ENCODE measurements around the gene CREB3.

Gene CREB3

DNA sequence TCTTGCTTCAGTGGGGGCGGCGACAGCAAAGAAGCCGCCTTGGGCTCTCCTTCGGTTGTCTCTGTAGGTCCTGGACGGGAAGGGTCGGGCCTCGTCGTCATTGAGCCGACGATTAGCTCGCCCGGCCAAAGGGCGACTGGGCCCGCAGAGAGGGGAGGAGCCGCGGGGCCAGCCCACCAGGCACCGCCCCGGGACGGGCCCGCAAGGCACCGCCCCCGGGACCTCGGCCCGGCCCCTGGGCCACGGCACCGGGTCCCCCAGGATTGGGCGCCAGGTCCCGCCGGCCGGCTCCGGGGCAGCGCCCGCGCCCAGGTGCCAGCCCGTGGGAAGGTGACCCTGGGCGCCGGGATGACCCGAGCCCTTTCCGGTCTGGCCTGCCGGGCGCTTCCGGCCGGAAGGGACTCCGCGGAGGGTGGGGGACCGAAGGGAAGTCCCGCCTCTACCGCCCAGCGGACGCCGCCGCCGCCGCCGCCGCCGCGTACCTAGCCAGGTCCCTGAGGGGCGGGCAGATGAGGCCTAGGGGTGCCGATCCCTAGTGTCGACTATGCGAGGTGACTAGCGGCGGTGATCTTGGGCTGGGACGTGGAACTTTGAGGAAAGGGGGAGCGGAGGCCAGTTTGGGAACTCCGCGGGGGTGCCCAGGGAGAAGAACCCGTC is 16.5 kb downstream of the CREB3 start, which contains the start of the genes GBA2 and RGP1:
GBA2 (minus strand) TSS at position 371 of the 657 bp plus-strand sequence. CDS start 524 bp downstream, outside the sequence.
RGP1 (plus strand) TSS at position 430 of the 657 bp plus-strand sequence. CDS start 469 bp downstream, outside the sequence.
- in situ Hi-C loops (cut with HindIII; ENCODE audit: low pct_unique_long_range_greater_than_20kb, low sequenced_read_pairs) = no loop called here
- no peak for TF ChIP-seq JUND (IDR thresholded peaks at IDR 0.05; ENCODE audit: low read depth)
- peak; percentile 25 to 81 for DNase-seq (ENCODE audit: low read depth in 1 of 2, low spot score in 1 of 2)

- in situ Hi-C loops (cut with HindIII; ENCODE audit: low pct_unique_long_range_greater_than_20kb, low sequenced_read_pairs) = no loop called here
- no peak for DNase-seq (ENCODE audit: low read depth in 1 of 2, low spot score in 1 of 2)
- TF ChIP-seq JUND (IDR thresholded peaks at IDR 0.05; ENCODE audit: low read depth) = no peak
Observed at GRCh38 chr9:35749515-35750255, 17.2 kb downstream of the CREB3 start.

DNA sequence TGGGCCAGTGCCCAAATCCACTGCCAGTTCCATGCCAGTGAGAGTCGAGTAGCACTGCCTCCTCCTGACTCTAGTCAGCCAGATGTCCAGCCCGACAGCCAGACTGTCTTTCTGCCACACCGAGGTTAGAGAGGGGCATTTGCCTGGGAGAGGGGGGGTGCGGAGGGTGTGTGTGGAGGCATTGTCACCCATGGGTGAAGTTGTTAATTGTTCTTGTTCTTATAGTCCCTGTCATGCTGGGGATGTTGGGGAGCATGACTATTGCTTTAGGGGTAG is 17.7 kb downstream of the CREB3 start:
- no peak for TF ChIP-seq JUND (IDR thresholded peaks at IDR 0.05; ENCODE audit: low read depth)
- DNase-seq (ENCODE audit: low read depth in 1 of 2, low spot score in 1 of 2) = no peak
- in situ Hi-C loops (cut with HindIII; ENCODE audit: low pct_unique_long_range_greater_than_20kb, low sequenced_read_pairs) = no loop called here

GRCh38 chr9:35753466-35753865 is 21.0 kb downstream of the CREB3 start:
- DNase-seq (ENCODE audit: low read depth in 1 of 2, low spot score in 1 of 2) = no peak
- in situ Hi-C loops (cut with HindIII; ENCODE audit: low pct_unique_long_range_greater_than_20kb, low sequenced_read_pairs) = no loop called here
- no peak for TF ChIP-seq JUND (IDR thresholded peaks at IDR 0.05; ENCODE audit: low read depth)

GRCh38 chr9:35754264-35754663 is 21.8 kb downstream of the CREB3 start, which contains the start of gene MSMP:
Gene MSMP, minus strand, starts transcription at chr9:35754276. Its CDS starts 147 bp downstream, at chr9:35754129.
- no peak for DNase-seq (ENCODE audit: low read depth in 1 of 2, low spot score in 1 of 2)
- no peak for TF ChIP-seq JUND (IDR thresholded peaks at IDR 0.05; ENCODE audit: low read depth)
- in situ Hi-C loops (cut with HindIII; ENCODE audit: low pct_unique_long_range_greater_than_20kb, low sequenced_read_pairs) = no loop called here

DNA sequence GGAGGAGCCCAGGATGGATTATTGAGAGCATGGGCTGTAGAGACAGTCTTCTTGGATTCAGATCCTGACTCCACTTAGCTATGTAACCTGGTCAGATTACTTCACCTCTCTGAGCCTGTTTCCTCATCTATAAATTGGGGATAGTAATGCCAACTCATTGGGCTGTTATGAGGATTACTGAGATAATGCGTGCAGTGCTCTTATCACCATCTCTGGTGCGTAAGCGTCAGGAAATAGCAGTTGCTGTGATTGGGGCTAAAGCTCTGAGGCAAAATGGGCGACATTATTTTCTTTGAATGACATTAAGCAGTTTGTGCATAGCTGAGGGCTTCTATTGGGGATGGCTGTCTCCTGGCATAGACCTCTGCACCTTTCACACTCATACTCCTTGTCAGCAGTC is 22.6 kb downstream of the CREB3 start:
- no peak for DNase-seq (ENCODE audit: low read depth in 1 of 2, low spot score in 1 of 2)
- no peak for TF ChIP-seq JUND (IDR thresholded peaks at IDR 0.05; ENCODE audit: low read depth)
- in situ Hi-C loops (cut with HindIII; ENCODE audit: low pct_unique_long_range_greater_than_20kb, low sequenced_read_pairs) = no loop called here

GRCh38 chr9:35756275-35757225 is 24.1 kb downstream of the CREB3 start:
- in situ Hi-C loops (cut with HindIII; ENCODE audit: low pct_unique_long_range_greater_than_20kb, low sequenced_read_pairs) = no loop called here
- no peak for DNase-seq (ENCODE audit: low read depth in 1 of 2, low spot score in 1 of 2)
- TF ChIP-seq JUND (IDR thresholded peaks at IDR 0.05; ENCODE audit: low read depth) = no peak

GRCh38 chr9:35757226-35757891 is 24.9 kb downstream of the CREB3 start:
- in situ Hi-C loops (cut with HindIII; ENCODE audit: low pct_unique_long_range_greater_than_20kb, low sequenced_read_pairs) = no loop called here
- no peak for DNase-seq (ENCODE audit: low read depth in 1 of 2, low spot score in 1 of 2)
- TF ChIP-seq JUND (IDR thresholded peaks at IDR 0.05; ENCODE audit: low read depth) = no peak

DNA sequence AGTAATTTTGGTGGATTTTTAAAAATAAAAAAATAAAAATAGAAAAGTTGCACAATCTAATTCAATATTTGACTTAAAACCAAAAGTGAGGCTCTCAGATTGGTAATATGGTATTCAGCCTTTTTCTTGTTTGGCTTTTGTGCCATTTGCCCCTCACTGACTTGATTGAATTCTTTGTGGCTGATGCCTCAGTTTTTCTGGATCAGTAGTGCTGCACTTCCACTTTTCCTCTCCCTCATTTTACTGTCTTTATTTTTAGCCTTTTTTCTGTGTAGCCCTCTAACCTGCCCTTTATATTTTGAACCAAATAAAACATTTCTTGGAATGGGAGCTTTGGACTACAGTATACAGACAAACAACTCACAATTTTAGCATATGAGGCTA is 25.4 kb downstream of the CREB3 start:
- TF ChIP-seq JUND (IDR thresholded peaks at IDR 0.05; ENCODE audit: low read depth) = no peak
- in situ Hi-C loops (cut with HindIII; ENCODE audit: low pct_unique_long_range_greater_than_20kb, low sequenced_read_pairs) = no loop called here
- DNase-seq (ENCODE audit: low read depth in 1 of 2, low spot score in 1 of 2) = no peak

DNA sequence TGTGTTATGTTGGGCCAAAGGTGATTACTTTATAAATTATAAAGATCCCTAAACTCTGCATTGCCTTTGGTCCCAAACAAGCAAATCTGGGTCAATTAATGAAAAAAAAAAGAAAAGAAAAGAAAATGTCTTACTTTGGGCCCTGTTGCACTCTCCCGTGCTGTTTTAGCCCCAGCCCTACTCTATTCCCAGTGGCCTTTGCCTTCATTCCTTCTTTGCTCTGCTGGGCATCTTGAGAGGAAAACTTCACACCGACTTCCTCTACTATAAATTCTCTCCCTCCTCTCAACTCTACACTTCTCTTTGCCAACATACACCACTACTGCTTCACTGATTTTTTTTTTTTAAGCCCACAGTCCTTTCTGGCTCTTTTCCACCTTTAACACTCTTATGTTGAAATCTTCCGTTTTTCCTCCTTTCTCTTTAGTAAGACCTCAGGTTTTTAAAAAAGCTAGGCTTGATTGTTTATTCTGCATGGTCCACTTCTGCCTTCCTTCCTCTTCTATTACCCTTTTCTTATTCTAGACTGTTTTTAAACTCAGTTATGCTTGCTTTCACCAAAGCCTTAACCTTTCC is 26.1 kb downstream of the CREB3 start:
- TF ChIP-seq JUND (IDR thresholded peaks at IDR 0.05; ENCODE audit: low read depth) = no peak
- no peak for DNase-seq (ENCODE audit: low read depth in 1 of 2, low spot score in 1 of 2)
- in situ Hi-C loops (cut with HindIII; ENCODE audit: low pct_unique_long_range_greater_than_20kb, low sequenced_read_pairs) = no loop called here

GRCh38 chr9:35759795-35760194 is 27.3 kb downstream of the CREB3 start:
- in situ Hi-C loops (cut with HindIII; ENCODE audit: low pct_unique_long_range_greater_than_20kb, low sequenced_read_pairs) = no loop called here
- TF ChIP-seq JUND (IDR thresholded peaks at IDR 0.05; ENCODE audit: low read depth) = no peak
- no peak for DNase-seq (ENCODE audit: low read depth in 1 of 2, low spot score in 1 of 2)

GRCh38 chr9:35760651-35761050 is 28.2 kb downstream of the CREB3 start:
- in situ Hi-C loops (cut with HindIII; ENCODE audit: low pct_unique_long_range_greater_than_20kb, low sequenced_read_pairs) = no loop called here
- TF ChIP-seq JUND (IDR thresholded peaks at IDR 0.05; ENCODE audit: low read depth) = no peak
- DNase-seq (ENCODE audit: low read depth in 1 of 2, low spot score in 1 of 2) = peak in 1 of 2 experiments; percentile 44

All from T47D (cell line).